GM12878 (cell line): Measurements from ENCODE around the gene OR6C76. TPM values are rescaled to one million over a fixed set of nuclear protein-coding genes. Genes with fewer than 3 reads are reported as not detected.

Experiments
- ATAC-seq: fragments of 200-7000 bp; cut with Tn5 transposase; 3 replicates; pipeline ENCODE4 v1.9.1; 2020; ENCODE audit warnings: mild to moderate bottlenecking, moderate library complexity
- BruUV-seq: library from RNA; stranded (reverse); fragments of 400-500 nt; replicated peaks from 2 replicates; lab custom pipeline; 2021; lab: Mats Ljungman, UMichigan
- CTCF ChIA-PET: fragments of 300-600 bp; sonication (Branson Sonifier 250); formaldehyde crosslinking; extraction: SDS; loops from one replicate; lab custom pipeline; 2021; ENCODE audit warnings: inconsistent platforms; lab: Yijun Ruan, JAX
- POLR2A ChIA-PET: fragments of 350-600 bp; formaldehyde crosslinking; extraction: SDS; loops from one replicate; lab custom pipeline; 2021; ENCODE audit warnings: inconsistent platforms; lab: Charles Lee
- RAD21 ChIA-PET: fragments of 300-600 bp; sonication (Branson Sonifier 250); formaldehyde crosslinking; loops from one replicate; lab custom pipeline; 2023; ENCODE audit warnings: antibody characterized with exemption; ENCODE audit not compliant: unreplicated experiment; lab: Charles Lee
- SMC1A ChIA-PET: fragments of 300-600 bp; sonication (Branson Sonifier 250); formaldehyde crosslinking; loops from one replicate; lab custom pipeline; 2023; ENCODE audit not compliant: unreplicated experiment, uncharacterized antibody; lab: Charles Lee
- DNase-seq: peaks from one replicate; pipeline ENCODE4 v3.0.0-alpha.2; 2011; ENCODE audit warnings: low read depth, low spot score
- FAIRE-seq: peaks from 3 replicates; lab custom pipeline; 2011; peaks lifted over from hg19 to GRCh38; lab: Jason Lieb, UNC
- H2AFZ ChIP-seq: 2 replicates; pipeline ENCODE4 v1.6.0; 2011; ENCODE audit warnings: low read depth, low read length, control low read depth; ENCODE audit not compliant: control insufficient read depth
- H3K27ac ChIP-seq: 2 replicates; pipeline ENCODE4 v1.5.1; 2011; ENCODE audit warnings: control low read depth; ENCODE audit not compliant: control insufficient read depth, insufficient read depth
- H3K27me3 ChIP-seq, 2 experiments: replicated peaks in 1 of 2; 2 replicates each; pipeline versions ENCODE4 v1.6.0 to v1.6.1; 2011; ENCODE audit warnings: low read length in 1 of 2; ENCODE audit not compliant: control insufficient read depth in 2 of 2, insufficient read depth in 2 of 2
- H3K36me3 ChIP-seq, 2 experiments: 2 replicates each; pipeline ENCODE4 v1.5.1; 2011; ENCODE audit warnings: low read length in 1 of 2; ENCODE audit not compliant: control insufficient read depth in 2 of 2, insufficient read depth in 2 of 2
- H3K4me1 ChIP-seq: 2 replicates; pipeline ENCODE4 v1.6.1; 2011; ENCODE audit warnings: mild to moderate bottlenecking, low read length, moderate library complexity, mixed read lengths; ENCODE audit not compliant: control insufficient read depth, insufficient read depth
- H3K4me2 ChIP-seq: 2 replicates; pipeline ENCODE4 v1.6.0; 2011; ENCODE audit warnings: control low read depth; ENCODE audit not compliant: control insufficient read depth, insufficient read depth
- H3K4me3 ChIP-seq: fragments of 200-600 bp; sonication (generic); 2 replicates; pipeline ENCODE4 v1.5.1; 2016
- H3K79me2 ChIP-seq: 2 replicates; pipeline ENCODE4 v1.6.0; 2011; ENCODE audit warnings: low read length; ENCODE audit not compliant: control insufficient read depth, insufficient read depth
- H3K9ac ChIP-seq: 2 replicates; pipeline ENCODE4 v1.8.0; 2011; ENCODE audit warnings: low read length, control low read depth, mixed read lengths; ENCODE audit not compliant: control insufficient read depth, insufficient read depth
- H3K9me3 ChIP-seq: replicated peaks from 3 replicates; pipeline ENCODE4 v1.5.1; 2011; ENCODE audit warnings: mild to moderate bottlenecking, low read length; ENCODE audit not compliant: control insufficient read depth, insufficient read depth
- H4K20me1 ChIP-seq: 2 replicates; pipeline ENCODE4 v1.6.0; 2011; ENCODE audit not compliant: control insufficient read depth, insufficient read depth
- BMI1 ChIP-seq: fragments of 450-650 bp; IDR thresholded peaks from 2 replicates; pipeline ENCODE4 v1.6.1; 2016; ENCODE audit warnings: mild to moderate bottlenecking, moderate library complexity, borderline replicate concordance
- NFYB ChIP-seq: IDR thresholded peaks from 2 replicates; pipeline ENCODE4 v1.6.1; 2011; ENCODE audit warnings: low read depth, mild to moderate bottlenecking, low read length, improper control_type of control experiment, moderate library complexity; ENCODE audit not compliant: insufficient read depth
- POLR2AphosphoS2 ChIP-seq: IDR thresholded peaks from 2 replicates; pipeline ENCODE4 v1.6.1; 2011; ENCODE audit warnings: low read depth, mild to moderate bottlenecking, low read length, improper control_type of control experiment, moderate library complexity
- RAD21 ChIP-seq: IDR thresholded peaks from 2 replicates; pipeline ENCODE4 v1.6.1; 2011; ENCODE audit warnings: mild to moderate bottlenecking, low read depth, low read length, moderate library complexity; ENCODE audit not compliant: insufficient read depth
- RELA ChIP-seq: fragments of 450-650 bp; IDR thresholded peaks from 2 replicates; pipeline ENCODE4 v1.8.0; 2014; ENCODE audit warnings: borderline replicate concordance; ENCODE audit not compliant: partially characterized antibody
- WGBS: methylation state at CpG from one replicate; pipeline ENCODE4 v1.1.6; 2016; ENCODE audit warnings: low lambda C conversion rate; ENCODE audit not compliant: insufficient replicate concordance, insufficient coverage; ENCODE audit errors: missing lambda C conversion rate; 5-methylcytosine and 5-hydroxymethylcytosine counted together
- in situ Hi-C: fragments of 300-500 bp; cut with MboI; formaldehyde crosslinking; loops from 9 replicates; pipeline ENCODE4 v1.14.3; 2018; ENCODE audit warnings: mixed read lengths
- intact Hi-C: fragments of 100-400 bp; cut with micrococcal nuclease; formaldehyde crosslinking; loops from one replicate; pipeline ENCODE4 v1.14.2; 2022; ENCODE audit not compliant: unreplicated experiment
- polyA plus RNA-seq, 11 experiments: library from polyadenylated mRNA; depleted of rRNA in 4 of 11; unstranded in 6 of 11; stranded (reverse) in 5 of 11; fragments of >200 nt; fragmentation: Nextera tagmentation in 4 of 11; fragmentation: Illumina TruSeq in 1 of 11; extraction: Ambion mirVana in 4 of 11; extraction: Trizol in 1 of 11; gene quantifications; 1 replicate in 1 of 11; 2 replicates in 10 of 11; pipeline versions ENCODE4 v1.2.1 to v1.2.3, GENCODE V29; 2011 to 2016; ENCODE audit warnings: inconsistent platforms in 2 of 11, missing spikeins in 2 of 11, low read depth in 1 of 11
- total RNA-seq, 4 experiments: library from RNA; depleted of rRNA in 3 of 4; stranded (reverse); fragments of >200 nt in 3 of 4; fragmentation: Illumina TruSeq in 1 of 4; extraction: Trizol in 1 of 4; gene quantifications; 2 replicates each; pipeline versions ENCODE4 v1.2.1 to v1.2.3, GENCODE V29; 2013 to 2021
- TF ChIP-seq, protein P1 (sequence below): fragments of 450-650 bp; IDR thresholded peaks from 2 replicates; pipeline ENCODE4 v1.6.1; 2017; ENCODE audit warnings: mild to moderate bottlenecking, low read depth, inconsistent platforms; ENCODE audit not compliant: poor library complexity, severe bottlenecking
- TF ChIP-seq, protein P2 (sequence below): fragments of 450-650 bp; IDR thresholded peaks from 2 replicates; pipeline ENCODE4 v1.6.1; 2017; ENCODE audit warnings: borderline replicate concordance

Gene OR6C76
- total and polyA plus RNA-seq, 10 of the 15 experiments (the other 5 are each of a cell fraction or from before 2014, with no cell fraction given): not detected

DNA sequence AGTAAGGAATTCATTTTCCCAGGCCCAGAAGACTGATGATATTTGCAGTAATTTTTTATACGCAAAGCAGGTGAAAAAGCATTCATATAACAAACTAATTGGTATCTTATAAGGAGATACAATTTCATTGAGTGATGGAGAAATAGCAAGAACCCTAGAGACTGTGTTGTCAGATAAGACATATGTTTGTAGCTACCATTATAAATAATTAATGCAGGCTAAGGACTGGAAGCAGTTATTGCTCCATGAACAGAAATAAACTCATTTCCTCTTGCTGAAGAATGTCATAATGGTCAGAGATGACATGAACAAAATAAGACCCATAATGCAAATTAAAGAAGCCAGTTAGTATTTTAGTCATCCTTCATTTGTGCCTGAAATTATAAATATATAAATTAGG is 19.3 kb downstream of the OR6C76 start:
- no peaks in the 10 kb centered on the region for H3K27me3 ChIP-seq
- H2AFZ ChIP-seq: no peak overlapping the region
- no peak for DNase-seq
- no peak overlapping the region for H3K9ac ChIP-seq
- 92% methylated on average over 1 of the region's 1 CpG for WGBS
- no peaks in the 10 kb centered on the region for H3K4me1 ChIP-seq
- H3K9me3 ChIP-seq: no peaks in the 10 kb centered on the region
- TF ChIP-seq RELA: no peak
- TF ChIP-seq, protein P1, sequence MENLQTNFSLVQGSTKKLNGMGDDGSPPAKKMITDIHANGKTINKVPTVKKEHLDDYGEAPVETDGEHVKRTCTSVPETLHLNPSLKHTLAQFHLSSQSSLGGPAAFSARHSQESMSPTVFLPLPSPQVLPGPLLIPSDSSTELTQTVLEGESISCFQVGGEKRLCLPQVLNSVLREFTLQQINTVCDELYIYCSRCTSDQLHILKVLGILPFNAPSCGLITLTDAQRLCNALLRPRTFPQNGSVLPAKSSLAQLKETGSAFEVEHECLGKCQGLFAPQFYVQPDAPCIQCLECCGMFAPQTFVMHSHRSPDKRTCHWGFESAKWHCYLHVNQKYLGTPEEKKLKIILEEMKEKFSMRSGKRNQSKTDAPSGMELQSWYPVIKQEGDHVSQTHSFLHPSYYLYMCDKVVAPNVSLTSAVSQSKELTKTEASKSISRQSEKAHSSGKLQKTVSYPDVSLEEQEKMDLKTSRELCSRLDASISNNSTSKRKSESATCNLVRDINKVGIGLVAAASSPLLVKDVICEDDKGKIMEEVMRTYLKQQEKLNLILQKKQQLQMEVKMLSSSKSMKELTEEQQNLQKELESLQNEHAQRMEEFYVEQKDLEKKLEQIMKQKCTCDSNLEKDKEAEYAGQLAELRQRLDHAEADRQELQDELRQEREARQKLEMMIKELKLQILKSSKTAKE: no peak
- H4K20me1 ChIP-seq: no peaks in the 10 kb centered on the region
- SMC1A ChIA-PET: no interaction called here
- CTCF ChIA-PET: no interaction called here
- POLR2A ChIA-PET: no interaction called here
- intact Hi-C loops: no loop called here
- no peaks in the 10 kb centered on the region for H3K36me3 ChIP-seq
- RAD21 ChIA-PET: no interaction called here
- H3K79me2 ChIP-seq: no peaks in the 10 kb centered on the region
- no TSS peak for BruUV-seq
- no peak for FAIRE-seq
- ATAC-seq: no peak
- no peak overlapping the region for H3K4me3 ChIP-seq
- no peak overlapping the region for H3K4me2 ChIP-seq
- H3K27ac ChIP-seq: no peak overlapping the region
- in situ Hi-C loops: no loop called here

DNA sequence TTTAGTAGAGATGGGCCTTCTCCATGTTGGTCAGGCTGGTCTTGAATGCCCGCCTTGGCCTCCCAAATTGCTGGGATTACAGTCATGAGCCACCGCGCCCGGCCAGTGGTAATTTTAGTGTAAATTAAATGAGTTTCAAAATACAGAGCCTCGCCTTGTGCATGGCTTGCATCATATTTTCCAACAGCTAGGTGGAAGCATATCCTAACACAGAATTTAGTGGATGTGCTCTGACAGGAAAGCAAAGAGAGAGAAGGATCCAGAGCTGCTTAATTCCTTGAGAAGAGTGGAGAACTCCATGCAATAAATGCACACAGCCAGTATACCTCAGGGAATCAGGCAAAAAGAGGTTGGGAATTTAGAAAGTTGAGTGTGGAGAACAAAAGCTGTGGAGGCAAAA is 20.3 kb downstream of the OR6C76 start:
- intact Hi-C loops: no loop called here
- no peak for FAIRE-seq
- no peak for ATAC-seq
- 58% methylated on average over 5 of the region's 5 CpGs for WGBS
- in situ Hi-C loops: no loop called here
- TF ChIP-seq, protein P2, sequence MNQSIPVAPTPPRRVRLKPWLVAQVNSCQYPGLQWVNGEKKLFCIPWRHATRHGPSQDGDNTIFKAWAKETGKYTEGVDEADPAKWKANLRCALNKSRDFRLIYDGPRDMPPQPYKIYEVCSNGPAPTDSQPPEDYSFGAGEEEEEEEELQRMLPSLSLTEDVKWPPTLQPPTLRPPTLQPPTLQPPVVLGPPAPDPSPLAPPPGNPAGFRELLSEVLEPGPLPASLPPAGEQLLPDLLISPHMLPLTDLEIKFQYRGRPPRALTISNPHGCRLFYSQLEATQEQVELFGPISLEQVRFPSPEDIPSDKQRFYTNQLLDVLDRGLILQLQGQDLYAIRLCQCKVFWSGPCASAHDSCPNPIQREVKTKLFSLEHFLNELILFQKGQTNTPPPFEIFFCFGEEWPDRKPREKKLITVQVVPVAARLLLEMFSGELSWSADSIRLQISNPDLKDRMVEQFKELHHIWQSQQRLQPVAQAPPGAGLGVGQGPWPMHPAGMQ: no peak
- TF ChIP-seq NFYB (no peak), BMI1 (no peak), RAD21 (0 out of 2 replicates have a peak, but pooled peaks have one; percentile 11), POLR2AphosphoS2 (no peak)
- Histone ChIP-seq H3K4me2 (no peak overlapping the region), H3K4me3 (no peak overlapping the region), H3K4me1 (no peaks in the 10 kb centered on the region), H3K9me3 (no peaks in the 10 kb centered on the region), H4K20me1 (no peaks in the 10 kb centered on the region), H3K27me3 (no peaks in the 10 kb centered on the region), H3K9ac (no peak overlapping the region), H2AFZ (no peak overlapping the region), H3K79me2 (no peaks in the 10 kb centered on the region), H3K27ac (no peak overlapping the region), H3K36me3 (no peaks in the 10 kb centered on the region)
- CTCF ChIA-PET: interaction anchor here (1.1 kb wide), 1 partner anchor 9 kb away, joined by 3 read pairs; no protein-coding TSS in a partner anchor
- POLR2A ChIA-PET: no interaction called here
- BruUV-seq: no TSS peak
- RAD21 ChIA-PET: no interaction called here
- DNase-seq: no peak
- SMC1A ChIA-PET: no interaction called here
